Adrenal gland (tissue), 5 donors: Measurements from ENCODE around the gene TPPP3.
A peak's percentile ranks its signal among the peaks of the same experiment; 100 is the strongest.

Experiments used
- CTCF ChIP-seq, 6 experiments: fragments of 450-650 bp in 4 of 6; fragments of 200-600 bp in 2 of 6; sonication (generic) in 1 of 6; IDR thresholded peaks; 1 replicate in 5 of 6; 2 replicates in 1 of 6; pipeline versions ENCODE4 v1.5.1 to v1.8.0; 2016 to 2021; ENCODE audit warnings: antibody characterized with exemption in 6 of 6, mild to moderate bottlenecking in 2 of 6, moderate library complexity in 1 of 6
- POLR2A ChIP-seq, 2 donors: fragments of 450-650 bp; IDR thresholded peaks; one replicate each; pipeline ENCODE4 v1.6.1; 2017; ENCODE audit warnings: antibody characterized with exemption in 2 of 2, mild to moderate bottlenecking in 2 of 2, moderate library complexity in 1 of 2
- donor health status: DM: no; HTN: no; CAD: no.

GRCh38 chr16:67399218-67399733 is 6.0 kb upstream of the TPPP3 start:
- TF ChIP-seq CTCF (IDR thresholded peaks at IDR 0.05) (peak; percentile 44 to 70 (median 56)), POLR2A (IDR thresholded peaks at IDR 0.05) (no peak)
